Activated CD4-positive, alpha-beta T cell treated with anti-CD3 and anti-CD28 coated beads, Interleukin-2, amount 10 ng/mL, durations not matched to agents 24 days and 14 days (primary cell): ENCODE measurements around the gene MEIS2. TPM values are rescaled to one million over a fixed set of nuclear protein-coding genes. Genes with fewer than 3 reads are reported as not detected.

ENCODE experiments used
- DNase-seq: peaks from one replicate; pipeline ENCODE4 v3.0.0; 2022
- H3K27ac Mint-ChIP-seq: one replicate; pipeline ENCODE4 v1.8.0; 2022; ENCODE audit warnings: mild to moderate bottlenecking, mixed read lengths
- H3K27me3 Mint-ChIP-seq: one replicate; pipeline ENCODE4 v1.8.0; 2022; ENCODE audit warnings: mixed read lengths
- H3K36me3 Mint-ChIP-seq: one replicate; pipeline ENCODE4 v1.8.0; 2022; ENCODE audit warnings: low read depth, mild to moderate bottlenecking, mixed read lengths
- H3K4me1 Mint-ChIP-seq: one replicate; pipeline ENCODE4 v1.8.0; 2021; ENCODE audit warnings: mixed read lengths
- H3K4me3 Mint-ChIP-seq: one replicate; pipeline ENCODE4 v1.8.0; 2022; ENCODE audit warnings: mild to moderate bottlenecking, moderate library complexity, mixed read lengths
- H3K9me3 Mint-ChIP-seq: one replicate; pipeline ENCODE4 v1.8.0; 2021; ENCODE audit warnings: mixed read lengths
- intact Hi-C: fragments of 100-400 bp; cut with micrococcal nuclease; formaldehyde crosslinking; loops from one replicate; pipeline ENCODE4 v1.15.1; 2023
- total RNA-seq: library from RNA; stranded (reverse); gene quantifications from 2 replicates; pipeline ENCODE4 v1.2.3, GENCODE V29; 2022

The MEIS2 gene
- total RNA-seq, 1 donor from 2014 or later, result not detected

- intact Hi-C loops, result no loop called here
- Mint-ChIP-seq H3K36me3 (no peaks in the 10 kb centered on the region), H3K4me3 (no peak overlapping the region), H3K9me3 (no peaks in the 10 kb centered on the region), H3K4me1 (no peaks in the 10 kb centered on the region), H3K27me3 (no peaks in the 10 kb centered on the region), H3K27ac (no peak overlapping the region)
- DNase-seq, result no peak
Observed at GRCh38 chr15:36903195-36903594, 197.2 kb downstream of the MEIS2 start.

- no peak overlapping the region for H3K4me3 Mint-ChIP-seq
- no peaks in the 10 kb centered on the region for H3K36me3 Mint-ChIP-seq
- no peaks in the 10 kb centered on the region for H3K4me1 Mint-ChIP-seq
- no peak overlapping the region for H3K27ac Mint-ChIP-seq
- DNase-seq, result no peak
- intact Hi-C loops, result no loop called here
- H3K27me3 Mint-ChIP-seq, result no peaks in the 10 kb centered on the region
- H3K9me3 Mint-ChIP-seq, result no peaks in the 10 kb centered on the region
Observed at GRCh38 chr15:36901012-36901411, 199.3 kb downstream of the MEIS2 start.

- Mint-ChIP-seq H3K4me1 (no peaks in the 10 kb centered on the region), H3K36me3 (no peaks in the 10 kb centered on the region), H3K27me3 (no peaks in the 10 kb centered on the region), H3K9me3 (no peaks in the 10 kb centered on the region), H3K4me3 (no peak overlapping the region), H3K27ac (no peak overlapping the region)
- no peak for DNase-seq
- intact Hi-C loops, result no loop called here
Observed at GRCh38 chr15:36899696-36900095, 200.7 kb downstream of the MEIS2 start.

GRCh38 chr15:36898536-36899126 is 201.7 kb downstream of the MEIS2 start:
- H3K27me3 Mint-ChIP-seq, result no peaks in the 10 kb centered on the region
- no peaks in the 10 kb centered on the region for H3K9me3 Mint-ChIP-seq
- H3K4me3 Mint-ChIP-seq, result no peak overlapping the region
- H3K27ac Mint-ChIP-seq, result no peak overlapping the region
- H3K36me3 Mint-ChIP-seq, result no peaks in the 10 kb centered on the region
- no peak for DNase-seq
- H3K4me1 Mint-ChIP-seq, result no peaks in the 10 kb centered on the region
- intact Hi-C loops, result no loop called here

- intact Hi-C loops, result no loop called here
- Mint-ChIP-seq H3K36me3 (no peaks in the 10 kb centered on the region), H3K4me3 (no peak overlapping the region), H3K27me3 (no peaks in the 10 kb centered on the region), H3K9me3 (no peaks in the 10 kb centered on the region), H3K27ac (no peak overlapping the region), H3K4me1 (no peaks in the 10 kb centered on the region)
- DNase-seq, result no peak
Observed at GRCh38 chr15:36897834-36898233, 202.5 kb downstream of the MEIS2 start.

- intact Hi-C loops, result no loop called here
- Mint-ChIP-seq H3K9me3 (no peaks in the 10 kb centered on the region), H3K4me3 (no peak overlapping the region), H3K27me3 (no peaks in the 10 kb centered on the region), H3K4me1 (no peaks in the 10 kb centered on the region), H3K27ac (no peak overlapping the region), H3K36me3 (no peaks in the 10 kb centered on the region)
- DNase-seq, result no peak
Observed at GRCh38 chr15:36896949-36897348, 203.4 kb downstream of the MEIS2 start.

GRCh38 chr15:36894075-36894474 is 206.3 kb downstream of the MEIS2 start:
- H3K4me1 Mint-ChIP-seq, result no peaks in the 10 kb centered on the region
- intact Hi-C loops, result no loop called here
- DNase-seq, result no peak
- peaks cover 14% of the 10 kb centered on the region for H3K27me3 Mint-ChIP-seq
- no peaks in the 10 kb centered on the region for H3K36me3 Mint-ChIP-seq
- H3K9me3 Mint-ChIP-seq, result no peaks in the 10 kb centered on the region
- no peak overlapping the region for H3K27ac Mint-ChIP-seq
- no peak overlapping the region for H3K4me3 Mint-ChIP-seq

GRCh38 chr15:36893276-36893675 is 207.1 kb downstream of the MEIS2 start:
- no peak for DNase-seq
- no peaks in the 10 kb centered on the region for H3K4me1 Mint-ChIP-seq
- no peaks in the 10 kb centered on the region for H3K9me3 Mint-ChIP-seq
- H3K27me3 Mint-ChIP-seq, result peaks cover 21% of the 10 kb centered on the region
- intact Hi-C loops, result no loop called here
- H3K4me3 Mint-ChIP-seq, result no peak overlapping the region
- H3K27ac Mint-ChIP-seq, result no peak overlapping the region
- H3K36me3 Mint-ChIP-seq, result no peaks in the 10 kb centered on the region

- no peak overlapping the region for H3K4me3 Mint-ChIP-seq
Observed at GRCh38 chr15:36888011-36888992, 212.0 kb downstream of the MEIS2 start.

GRCh38 chr15:36887214-36887961 is 213.0 kb downstream of the MEIS2 start:
- intact Hi-C loops, result loop anchor here (10.0 kb wide), 1 partner anchor 997 kb away; no protein-coding TSS in a partner anchor
- Mint-ChIP-seq H3K36me3 (no peaks in the 10 kb centered on the region), H3K9me3 (peaks cover 4% of the 10 kb centered on the region), H3K4me1 (peaks cover 2% of the 10 kb centered on the region), H3K4me3 (no peak overlapping the region), H3K27ac (no peak overlapping the region), H3K27me3 (peaks cover 78% of the 10 kb centered on the region)
- DNase-seq, result no peak

More at GRCh38 chr15:36888011-36888992, 212.0 kb downstream of the MEIS2 start:
- peaks cover 68% of the 10 kb centered on the region for H3K27me3 Mint-ChIP-seq
- peaks cover 2% of the 10 kb centered on the region for H3K4me1 Mint-ChIP-seq
- no peak overlapping the region for H3K27ac Mint-ChIP-seq
- no peaks in the 10 kb centered on the region for H3K36me3 Mint-ChIP-seq
- intact Hi-C loops, result loop anchor here (10.0 kb wide), 1 partner anchor 996 kb away; no protein-coding TSS in a partner anchor
- no peak for DNase-seq
- H3K9me3 Mint-ChIP-seq, result peaks cover 4% of the 10 kb centered on the region

GRCh38 chr15:36886701-36887100 is 213.6 kb downstream of the MEIS2 start:
- peaks cover 4% of the 10 kb centered on the region for H3K9me3 Mint-ChIP-seq
- peaks cover 83% of the 10 kb centered on the region for H3K27me3 Mint-ChIP-seq
- DNase-seq, result no peak
- H3K4me3 Mint-ChIP-seq, result no peak overlapping the region
- H3K27ac Mint-ChIP-seq, result no peak overlapping the region
- intact Hi-C loops, result loop anchor here (10.0 kb wide), 1 partner anchor 998 kb away; no protein-coding TSS in a partner anchor
- H3K36me3 Mint-ChIP-seq, result no peaks in the 10 kb centered on the region
- H3K4me1 Mint-ChIP-seq, result peaks cover 2% of the 10 kb centered on the region

- Mint-ChIP-seq H3K27ac (no peak overlapping the region), H3K9me3 (peaks cover 4% of the 10 kb centered on the region), H3K36me3 (no peaks in the 10 kb centered on the region), H3K4me3 (no peak overlapping the region), H3K4me1 (peaks cover 2% of the 10 kb centered on the region), H3K27me3 (peaks cover 88% of the 10 kb centered on the region)
- DNase-seq, result no peak
- intact Hi-C loops, result loop anchor here (10.0 kb wide), 1 partner anchor 999 kb away; no protein-coding TSS in a partner anchor
Observed at GRCh38 chr15:36886191-36886590, 214.2 kb downstream of the MEIS2 start.

- DNase-seq, result no peak
- intact Hi-C loops, result loop anchor here (2.0 to 10.0 kb wide), 2 partner anchors 215 to 999 kb away; partner anchors contain the start of gene MEIS2
- H3K4me3 Mint-ChIP-seq, result no peak overlapping the region
- H3K36me3 Mint-ChIP-seq, result no peaks in the 10 kb centered on the region
- H3K27ac Mint-ChIP-seq, result no peak overlapping the region
- H3K9me3 Mint-ChIP-seq, result peaks cover 4% of the 10 kb centered on the region
- H3K4me1 Mint-ChIP-seq, result peaks cover 2% of the 10 kb centered on the region
- H3K27me3 Mint-ChIP-seq, result peaks cover 91% of the 10 kb centered on the region
Observed at GRCh38 chr15:36885771-36886170, 214.6 kb downstream of the MEIS2 start.
